T-helper 1 cell treated with Interleukin-12 subunit alpha and Interleukin-12 subunit beta and Interleukin-4 antibody, amounts not matched to agents 30 μg/mL and 1 μg/mL, for 36 hours (primary cell): ENCODE measurements around the gene SPHK2.

Experiments
- H3K27ac Mint-ChIP-seq: one replicate; pipeline ENCODE4 v1.8.0; 2021; ENCODE audit warnings: mild to moderate bottlenecking, mixed read lengths
- H3K27me3 Mint-ChIP-seq: one replicate; pipeline ENCODE4 v1.8.0; 2021; ENCODE audit warnings: low read depth, mixed read lengths
- H3K36me3 Mint-ChIP-seq: one replicate; pipeline ENCODE4 v1.8.0; 2021; ENCODE audit warnings: low read depth, mixed read lengths
- H3K4me1 Mint-ChIP-seq: one replicate; pipeline ENCODE4 v1.8.0; 2021; ENCODE audit warnings: low read depth, mixed read lengths
- H3K4me3 Mint-ChIP-seq: one replicate; pipeline ENCODE4 v1.8.0; 2021; ENCODE audit warnings: mild to moderate bottlenecking, moderate library complexity, mixed read lengths
- H3K9me3 Mint-ChIP-seq: one replicate; pipeline ENCODE4 v1.8.0; 2021; ENCODE audit warnings: mixed read lengths

The SPHK2 gene

GRCh38 chr19:48596237-48596636 is 23.1 kb upstream of the SPHK2 start:
- H3K9me3 Mint-ChIP-seq = no peaks in the 10 kb centered on the region
- no peaks in the 10 kb centered on the region for H3K36me3 Mint-ChIP-seq
- peaks cover 9% of the 10 kb centered on the region for H3K4me1 Mint-ChIP-seq
- H3K4me3 Mint-ChIP-seq = peak overlapping the region; percentile 74
- no peak overlapping the region for H3K27ac Mint-ChIP-seq
- no peaks in the 10 kb centered on the region for H3K27me3 Mint-ChIP-seq

- H3K27ac Mint-ChIP-seq = peak overlapping the region; percentile 76
Observed at GRCh38 chr19:48596679-48597465, 22.4 kb upstream of the SPHK2 start.

GRCh38 chr19:48598996-48599700 is 20.2 kb upstream of the SPHK2 start:
- Mint-ChIP-seq H3K36me3 (no peaks in the 10 kb centered on the region), H3K4me1 (peaks cover 2% of the 10 kb centered on the region), H3K4me3 (no peak overlapping the region), H3K9me3 (no peaks in the 10 kb centered on the region), H3K27ac (no peak overlapping the region), H3K27me3 (no peaks in the 10 kb centered on the region)

More at GRCh38 chr19:48596679-48597465, 22.4 kb upstream of the SPHK2 start:
- Mint-ChIP-seq H3K9me3 (no peaks in the 10 kb centered on the region), H3K4me1 (peaks cover 7% of the 10 kb centered on the region), H3K27me3 (no peaks in the 10 kb centered on the region), H3K4me3 (peak overlapping the region; percentile 74), H3K36me3 (no peaks in the 10 kb centered on the region)

- Mint-ChIP-seq H3K27ac (no peak overlapping the region), H3K27me3 (no peaks in the 10 kb centered on the region), H3K9me3 (no peaks in the 10 kb centered on the region), H3K36me3 (no peaks in the 10 kb centered on the region), H3K4me1 (no peaks in the 10 kb centered on the region), H3K4me3 (no peak overlapping the region)
Observed at GRCh38 chr19:48600679-48601417, 18.5 kb upstream of the SPHK2 start.

- no peaks in the 10 kb centered on the region for H3K4me1 Mint-ChIP-seq
- H3K27ac Mint-ChIP-seq = no peak overlapping the region
- H3K36me3 Mint-ChIP-seq = no peaks in the 10 kb centered on the region
- no peaks in the 10 kb centered on the region for H3K9me3 Mint-ChIP-seq
- H3K4me3 Mint-ChIP-seq = no peak overlapping the region
- no peaks in the 10 kb centered on the region for H3K27me3 Mint-ChIP-seq
Observed at GRCh38 chr19:48603001-48603400, 16.3 kb upstream of the SPHK2 start.

- H3K36me3 Mint-ChIP-seq = no peaks in the 10 kb centered on the region
- no peaks in the 10 kb centered on the region for H3K27me3 Mint-ChIP-seq
- no peak overlapping the region for H3K4me3 Mint-ChIP-seq
- H3K27ac Mint-ChIP-seq = no peak overlapping the region
- no peaks in the 10 kb centered on the region for H3K9me3 Mint-ChIP-seq
- no peaks in the 10 kb centered on the region for H3K4me1 Mint-ChIP-seq
Observed at GRCh38 chr19:48603449-48603848, 15.9 kb upstream of the SPHK2 start.

- H3K4me1 Mint-ChIP-seq = peaks cover under 1% of the 10 kb centered on the region
- H3K36me3 Mint-ChIP-seq = no peaks in the 10 kb centered on the region
- no peaks in the 10 kb centered on the region for H3K27me3 Mint-ChIP-seq
- no peak overlapping the region for H3K27ac Mint-ChIP-seq
- no peaks in the 10 kb centered on the region for H3K9me3 Mint-ChIP-seq
- no peak overlapping the region for H3K4me3 Mint-ChIP-seq
Observed at GRCh38 chr19:48603850-48604249, 15.5 kb upstream of the SPHK2 start.

- Mint-ChIP-seq H3K4me1 (peaks cover 2% of the 10 kb centered on the region), H3K36me3 (no peaks in the 10 kb centered on the region), H3K27ac (no peak within 1 kb of the TSS), H3K9me3 (no peaks in the 10 kb centered on the region), H3K27me3 (no peaks in the 10 kb centered on the region), H3K4me3 (no peak within 1 kb of the TSS)
Observed at GRCh38 chr19:48606463-48607358, 12.6 kb upstream of the SPHK2 start, which contains the start of gene SPACA4. TSS of gene SPACA4 (plus strand) at chr19:48606742. CDS start at chr19:48606979, 237 bp downstream.

- Mint-ChIP-seq H3K36me3 (no peaks in the 10 kb centered on the region), H3K27ac (no peak overlapping the region), H3K4me1 (peaks cover 2% of the 10 kb centered on the region), H3K4me3 (no peak overlapping the region), H3K9me3 (no peaks in the 10 kb centered on the region), H3K27me3 (no peaks in the 10 kb centered on the region)
Observed at GRCh38 chr19:48607359-48607755, 11.9 kb upstream of the SPHK2 start.

GRCh38 chr19:48608798-48609263 is 10.5 kb upstream of the SPHK2 start:
- H3K4me3 Mint-ChIP-seq = no peak overlapping the region

GRCh38 chr19:48609571-48610108 is 9.7 kb upstream of the SPHK2 start:
- Mint-ChIP-seq H3K27me3 (no peaks in the 10 kb centered on the region), H3K4me1 (peaks cover 2% of the 10 kb centered on the region), H3K36me3 (no peaks in the 10 kb centered on the region), H3K4me3 (no peak overlapping the region), H3K27ac (no peak overlapping the region), H3K9me3 (no peaks in the 10 kb centered on the region)

More at GRCh38 chr19:48608798-48609263, 10.5 kb upstream of the SPHK2 start:
- Mint-ChIP-seq H3K4me1 (peaks cover 2% of the 10 kb centered on the region), H3K27ac (peak overlapping the region; percentile 60), H3K36me3 (no peaks in the 10 kb centered on the region), H3K27me3 (no peaks in the 10 kb centered on the region), H3K9me3 (no peaks in the 10 kb centered on the region)

GRCh38 chr19:48611872-48612271 is 7.4 kb upstream of the SPHK2 start:
- no peaks in the 10 kb centered on the region for H3K27me3 Mint-ChIP-seq
- peaks cover 7% of the 10 kb centered on the region for H3K4me1 Mint-ChIP-seq
- H3K4me3 Mint-ChIP-seq = no peak overlapping the region
- H3K9me3 Mint-ChIP-seq = no peaks in the 10 kb centered on the region
- H3K36me3 Mint-ChIP-seq = peaks cover 15% of the 10 kb centered on the region
- no peak overlapping the region for H3K27ac Mint-ChIP-seq

- Mint-ChIP-seq H3K4me1 (peaks cover 11% of the 10 kb centered on the region), H3K4me3 (no peak overlapping the region), H3K9me3 (no peaks in the 10 kb centered on the region), H3K27ac (no peak overlapping the region), H3K27me3 (no peaks in the 10 kb centered on the region), H3K36me3 (peaks cover 22% of the 10 kb centered on the region)
Observed at GRCh38 chr19:48613024-48613851, 6.1 kb upstream of the SPHK2 start.
